ENCODE data around the gene GPR137.
"Not testable (repeated sequence)": the region's sequence is repeated elsewhere in the genome, so short reads cannot be mapped to it uniquely, and the experiment has no call there.

The GPR137 gene

DNA sequence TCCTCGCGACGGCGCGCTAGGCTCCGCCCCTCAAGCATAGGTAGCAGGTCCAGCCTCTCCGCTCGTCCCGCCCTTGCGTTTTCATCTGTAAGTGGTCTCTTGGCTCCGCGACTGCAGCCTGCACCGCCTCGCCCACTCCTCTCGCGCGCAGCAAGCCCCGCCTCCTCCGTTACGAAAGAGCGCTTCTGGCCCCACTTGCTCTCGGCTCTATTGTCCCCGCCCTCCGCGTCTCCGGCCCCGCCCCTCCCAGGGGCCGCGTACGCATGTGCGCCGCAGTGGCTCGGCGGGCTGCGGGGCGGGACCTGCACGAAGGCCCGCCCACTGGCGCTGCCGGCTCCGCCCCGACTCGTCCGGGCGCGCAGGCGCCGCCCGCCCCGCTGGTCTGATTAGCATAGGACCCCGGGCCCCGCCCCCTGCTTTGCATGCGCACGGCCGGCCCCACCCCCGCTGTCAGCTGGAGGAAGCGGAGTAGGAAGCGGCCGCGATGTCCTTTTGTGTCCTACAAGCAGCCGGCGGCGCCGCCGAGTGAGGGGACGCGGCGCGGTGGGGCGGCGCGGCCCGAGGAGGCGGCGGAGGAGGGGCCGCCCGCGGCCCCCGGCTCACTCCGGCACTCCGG is 19.5 kb downstream of the GPR137 start, which contains the start of gene ESRRA:
Gene ESRRA, plus strand, starts transcription at position 450 of the 616 bp plus-strand sequence. CDS start 1,656 bp downstream, outside the sequence.
- peak; percentile 100 for DNase-seq

DNA sequence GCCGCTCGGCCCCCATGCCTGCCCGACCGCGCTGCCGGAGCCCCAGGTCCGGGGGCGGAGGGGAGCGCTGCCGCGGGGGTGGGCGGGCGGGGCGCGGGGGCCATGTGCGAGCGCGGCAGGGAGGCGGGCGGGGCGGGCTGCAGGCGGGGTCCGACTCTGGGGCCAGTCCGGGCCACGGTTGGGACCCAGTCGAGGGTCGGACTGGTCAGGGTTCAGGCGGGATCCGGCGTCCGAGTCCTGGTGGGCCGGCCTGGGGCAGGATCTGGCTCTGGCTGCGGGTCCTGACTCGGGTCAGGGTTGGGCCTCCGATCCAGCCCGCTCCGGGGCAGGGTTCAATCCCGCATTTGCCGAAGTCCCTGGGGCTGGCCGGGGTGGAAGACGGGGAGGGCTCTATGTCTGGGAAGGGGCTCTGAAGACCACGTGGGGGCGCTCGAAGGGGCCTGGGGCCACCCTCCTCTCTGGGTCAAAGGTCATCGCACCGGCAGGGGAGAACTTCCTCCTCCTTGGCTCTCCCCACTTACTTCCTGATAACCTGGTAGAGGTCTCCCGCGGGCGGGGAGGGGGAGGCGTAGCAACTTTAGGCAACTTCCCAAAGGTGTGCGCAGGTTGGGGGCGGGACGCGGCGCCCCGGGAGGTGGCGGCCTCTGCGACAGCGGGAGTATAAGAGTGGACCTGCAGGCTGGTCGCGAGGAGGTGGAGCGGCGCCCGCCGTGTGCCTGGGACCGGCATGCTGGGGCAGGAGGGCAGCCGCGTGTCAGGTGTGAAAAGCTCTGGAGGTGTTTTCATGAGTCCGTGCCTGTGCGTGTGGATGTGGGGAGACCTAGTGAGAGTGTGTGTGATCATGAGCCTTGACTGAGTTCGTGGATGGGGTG is 20.3 kb downstream of the GPR137 start:
- peak; percentile 64 for DNase-seq

DNA sequence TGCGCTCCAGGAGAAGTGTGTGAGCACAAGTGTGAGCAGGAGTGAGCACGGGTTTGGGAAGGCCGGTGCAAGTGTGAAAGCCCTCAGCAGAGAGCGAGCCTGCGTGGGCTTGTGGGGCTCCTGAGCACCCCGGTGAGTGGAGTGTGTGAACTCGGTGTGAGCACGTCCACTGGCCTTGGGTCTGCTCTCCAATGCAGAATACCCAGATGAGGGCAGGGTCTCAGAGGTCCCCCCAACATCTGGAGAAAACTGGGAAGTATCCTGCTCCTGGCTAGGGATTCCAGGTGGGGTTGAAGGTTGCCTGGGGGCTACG is 20.9 kb downstream of the GPR137 start:
- DNase-seq, result no peak

DNA sequence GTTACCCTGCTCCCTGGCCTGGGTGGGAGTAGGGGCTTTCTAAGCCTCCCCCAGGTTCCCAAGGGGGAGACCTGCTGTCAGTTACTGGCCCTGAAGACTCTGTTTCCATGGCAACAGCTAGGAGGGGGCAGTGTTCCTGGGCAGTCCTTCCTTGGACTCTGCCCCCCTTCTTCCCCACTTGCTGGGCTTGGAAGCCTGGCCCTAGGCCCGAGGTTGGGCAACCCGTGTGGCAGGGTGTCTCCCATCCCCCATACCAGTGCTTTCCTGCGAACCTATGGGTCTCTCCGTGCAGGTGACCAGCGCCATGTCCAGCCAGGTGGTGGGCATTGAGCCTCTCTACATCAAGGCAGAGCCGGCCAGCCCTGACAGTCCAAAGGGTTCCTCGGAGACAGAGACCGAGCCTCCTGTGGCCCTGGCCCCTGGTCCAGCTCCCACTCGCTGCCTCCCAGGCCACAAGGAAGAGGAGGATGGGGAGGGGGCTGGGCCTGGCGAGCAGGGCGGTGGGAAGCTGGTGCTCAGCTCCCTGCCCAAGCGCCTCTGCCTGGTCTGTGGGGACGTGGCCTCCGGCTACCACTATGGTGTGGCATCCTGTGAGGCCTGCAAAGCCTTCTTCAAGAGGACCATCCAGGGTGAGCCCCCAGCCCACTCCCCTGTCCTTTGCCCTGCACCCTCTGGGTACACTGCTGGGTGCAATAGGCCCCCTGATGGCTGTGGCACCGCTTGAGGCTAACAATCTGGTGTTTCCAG is 21.4 kb downstream of the GPR137 start:
- DNase-seq, result no peak

DNA sequence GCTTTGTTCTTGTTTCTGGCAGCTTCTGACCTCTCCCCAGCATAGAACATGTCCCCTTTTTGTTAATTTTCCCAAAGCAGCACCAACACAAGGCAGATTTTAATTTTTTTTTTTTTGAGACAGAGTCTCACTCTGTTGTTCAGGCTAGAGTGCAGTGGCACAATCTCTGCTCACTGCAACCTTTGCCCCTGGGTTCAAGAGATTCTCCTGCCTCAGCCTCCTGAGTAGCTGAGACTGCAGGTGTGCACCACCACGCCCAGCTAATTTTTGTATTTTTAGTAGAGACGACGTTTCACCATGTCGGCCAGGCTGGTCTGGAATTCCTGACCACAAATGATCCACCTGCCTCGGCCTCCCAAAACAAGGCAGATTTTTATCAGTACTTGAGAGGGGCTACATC is 22.1 kb downstream of the GPR137 start:
- not testable (repeated sequence) for DNase-seq

DNA sequence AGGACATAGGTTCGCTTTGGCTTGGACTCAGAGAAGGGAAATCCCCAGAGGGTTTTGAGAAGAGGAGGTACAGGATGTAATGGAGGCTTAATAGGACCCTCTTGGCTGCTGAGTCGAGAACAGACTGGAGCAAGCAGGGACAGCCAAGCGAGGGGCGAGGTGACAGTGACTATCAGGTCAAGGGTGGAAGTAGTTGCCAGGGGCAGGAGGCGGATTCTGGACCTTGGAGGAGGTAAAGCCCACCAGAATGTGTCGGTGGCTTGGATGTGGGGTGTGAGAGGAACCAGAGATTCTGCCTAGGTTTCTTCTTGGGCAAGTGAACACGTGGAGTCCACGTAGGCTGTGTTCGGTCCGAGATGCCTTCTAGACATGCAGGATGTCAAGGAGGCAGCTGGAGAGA is 27.3 kb downstream of the GPR137 start:
- no peak for DNase-seq

DNA sequence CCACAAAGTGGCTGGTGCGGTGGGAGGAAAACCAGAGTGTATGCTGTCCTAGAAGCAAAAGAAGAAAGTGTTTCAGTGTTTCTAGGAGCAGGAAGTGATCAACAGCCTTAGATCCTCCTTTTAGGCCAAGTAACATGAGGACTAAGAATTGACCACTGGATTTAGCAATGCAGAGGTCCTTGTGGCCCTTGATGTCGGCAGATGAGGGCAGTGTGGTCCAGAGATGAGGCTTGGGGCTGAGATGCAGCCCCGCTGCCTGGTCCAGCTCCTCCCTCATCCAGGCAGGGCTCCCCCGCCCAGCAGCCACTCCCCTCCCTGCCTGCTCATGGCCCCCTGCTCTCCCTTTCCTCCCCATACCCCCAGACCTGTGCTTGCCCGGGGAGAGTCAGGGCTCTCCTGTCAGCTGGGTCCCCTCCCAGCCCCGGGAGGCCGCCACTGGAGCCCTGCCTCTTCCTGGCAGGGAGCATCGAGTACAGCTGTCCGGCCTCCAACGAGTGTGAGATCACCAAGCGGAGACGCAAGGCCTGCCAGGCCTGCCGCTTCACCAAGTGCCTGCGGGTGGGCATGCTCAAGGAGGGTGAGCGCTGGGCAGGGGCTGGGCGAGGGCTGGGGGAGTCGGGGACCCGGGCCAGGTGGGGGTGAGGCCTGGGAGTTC is 28.0 kb downstream of the GPR137 start:
- DNase-seq, result no peak

DNA sequence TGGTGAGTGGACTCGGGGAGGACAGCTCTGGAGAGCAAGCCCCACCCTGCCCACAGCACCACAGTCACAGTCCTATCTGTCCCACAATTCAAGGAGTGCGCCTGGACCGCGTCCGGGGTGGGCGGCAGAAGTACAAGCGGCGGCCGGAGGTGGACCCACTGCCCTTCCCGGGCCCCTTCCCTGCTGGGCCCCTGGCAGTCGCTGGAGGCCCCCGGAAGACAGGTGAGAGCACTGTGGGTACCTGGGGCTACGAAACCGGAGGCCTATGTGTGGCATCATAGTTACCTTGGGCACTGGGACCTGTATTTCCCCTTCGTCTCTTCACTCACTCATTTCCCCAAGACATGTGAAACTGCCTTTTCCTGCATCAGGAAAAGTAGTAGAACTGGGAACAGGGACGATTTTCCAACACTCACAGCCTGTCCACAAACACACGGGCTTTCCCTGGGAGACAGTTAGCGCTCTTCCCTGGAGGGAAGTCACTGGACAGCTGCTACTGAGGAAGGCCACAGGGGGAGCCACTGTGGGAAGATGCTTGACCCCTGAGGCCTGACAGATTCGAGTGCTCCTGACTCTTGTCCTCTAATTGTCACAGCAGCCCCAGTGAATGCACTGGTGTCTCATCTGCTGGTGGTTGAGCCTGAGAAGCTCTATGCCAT is 28.6 kb downstream of the GPR137 start:
- no peak for DNase-seq

DNA sequence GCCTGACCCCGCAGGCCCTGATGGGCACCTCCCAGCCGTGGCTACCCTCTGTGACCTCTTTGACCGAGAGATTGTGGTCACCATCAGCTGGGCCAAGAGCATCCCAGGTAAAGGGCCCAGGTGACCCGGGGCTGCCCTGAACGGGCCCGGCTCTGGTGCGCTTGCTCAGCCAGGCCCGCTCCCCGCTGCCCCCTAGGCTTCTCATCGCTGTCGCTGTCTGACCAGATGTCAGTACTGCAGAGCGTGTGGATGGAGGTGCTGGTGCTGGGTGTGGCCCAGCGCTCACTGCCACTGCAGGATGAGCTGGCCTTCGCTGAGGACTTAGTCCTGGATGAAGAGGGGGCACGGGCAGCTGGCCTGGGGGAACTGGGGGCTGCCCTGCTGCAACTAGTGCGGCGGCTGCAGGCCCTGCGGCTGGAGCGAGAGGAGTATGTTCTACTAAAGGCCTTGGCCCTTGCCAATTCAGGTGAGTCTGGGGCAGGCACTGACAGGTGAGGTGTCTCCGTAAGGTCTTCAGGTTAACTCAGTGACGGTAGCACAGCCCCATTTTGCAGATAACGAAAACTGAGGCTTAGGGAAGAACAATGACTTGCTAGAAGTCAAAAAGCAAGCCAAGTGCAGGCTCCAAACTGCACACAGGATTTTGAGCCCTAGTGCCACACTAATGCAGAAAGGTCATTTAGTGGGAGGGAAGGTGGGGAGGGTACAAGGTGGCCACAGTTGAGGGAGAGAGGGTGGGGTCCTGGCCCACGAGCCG is 29.3 kb downstream of the GPR137 start:
- DNase-seq, result no peak

DNA sequence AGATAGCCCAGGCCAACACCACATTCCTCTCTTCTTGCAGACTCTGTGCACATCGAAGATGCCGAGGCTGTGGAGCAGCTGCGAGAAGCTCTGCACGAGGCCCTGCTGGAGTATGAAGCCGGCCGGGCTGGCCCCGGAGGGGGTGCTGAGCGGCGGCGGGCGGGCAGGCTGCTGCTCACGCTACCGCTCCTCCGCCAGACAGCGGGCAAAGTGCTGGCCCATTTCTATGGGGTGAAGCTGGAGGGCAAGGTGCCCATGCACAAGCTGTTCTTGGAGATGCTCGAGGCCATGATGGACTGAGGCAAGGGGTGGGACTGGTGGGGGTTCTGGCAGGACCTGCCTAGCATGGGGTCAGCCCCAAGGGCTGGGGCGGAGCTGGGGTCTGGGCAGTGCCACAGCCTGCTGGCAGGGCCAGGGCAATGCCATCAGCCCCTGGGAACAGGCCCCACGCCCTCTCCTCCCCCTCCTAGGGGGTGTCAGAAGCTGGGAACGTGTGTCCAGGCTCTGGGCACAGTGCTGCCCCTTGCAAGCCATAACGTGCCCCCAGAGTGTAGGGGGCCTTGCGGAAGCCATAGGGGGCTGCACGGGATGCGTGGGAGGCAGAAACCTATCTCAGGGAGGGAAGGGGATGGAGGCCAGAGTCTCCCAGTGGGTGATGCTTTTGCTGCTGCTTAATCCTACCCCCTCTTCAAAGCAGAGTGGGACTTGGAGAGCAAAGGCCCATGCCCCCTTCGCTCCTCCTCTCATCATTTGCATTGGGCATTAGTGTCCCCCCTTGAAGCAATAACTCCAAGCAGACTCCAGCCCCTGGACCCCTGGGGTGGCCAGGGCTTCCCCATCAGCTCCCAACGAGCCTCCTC is 30.2 kb downstream of the GPR137 start:
- not testable (repeated sequence) for DNase-seq

DNA sequence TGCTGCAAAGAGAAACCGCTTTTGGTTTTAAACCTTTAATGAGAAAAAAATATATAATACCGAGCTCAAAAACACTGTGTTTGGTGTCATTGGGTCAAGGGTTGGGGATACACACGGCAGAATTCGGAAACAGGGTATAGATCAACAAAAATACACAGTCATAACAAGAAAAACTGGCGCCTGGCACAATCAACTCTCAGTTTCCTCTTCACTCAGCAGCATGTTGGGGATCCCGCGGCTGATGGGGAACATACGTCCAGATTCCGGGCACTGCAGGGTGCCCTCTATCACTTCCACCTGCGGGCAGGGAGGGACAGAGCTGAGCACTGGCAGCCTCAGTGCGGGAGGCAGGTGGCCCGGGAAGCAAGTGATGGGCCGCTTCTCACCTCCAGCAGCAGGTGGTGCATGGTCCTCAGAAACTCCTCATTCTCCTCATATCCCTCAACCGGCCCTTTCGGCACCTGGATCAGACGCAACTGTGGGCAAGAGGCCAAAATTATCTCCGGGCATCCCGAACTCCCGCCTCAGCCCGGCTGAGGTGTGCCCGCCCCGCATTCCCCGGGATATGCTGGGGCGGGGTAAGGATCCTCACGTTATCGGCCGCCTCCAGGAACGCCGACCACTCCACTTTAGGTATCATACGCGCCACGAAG is 31.1 kb downstream of the GPR137 start:
- DNase-seq, result no peak

DNA sequence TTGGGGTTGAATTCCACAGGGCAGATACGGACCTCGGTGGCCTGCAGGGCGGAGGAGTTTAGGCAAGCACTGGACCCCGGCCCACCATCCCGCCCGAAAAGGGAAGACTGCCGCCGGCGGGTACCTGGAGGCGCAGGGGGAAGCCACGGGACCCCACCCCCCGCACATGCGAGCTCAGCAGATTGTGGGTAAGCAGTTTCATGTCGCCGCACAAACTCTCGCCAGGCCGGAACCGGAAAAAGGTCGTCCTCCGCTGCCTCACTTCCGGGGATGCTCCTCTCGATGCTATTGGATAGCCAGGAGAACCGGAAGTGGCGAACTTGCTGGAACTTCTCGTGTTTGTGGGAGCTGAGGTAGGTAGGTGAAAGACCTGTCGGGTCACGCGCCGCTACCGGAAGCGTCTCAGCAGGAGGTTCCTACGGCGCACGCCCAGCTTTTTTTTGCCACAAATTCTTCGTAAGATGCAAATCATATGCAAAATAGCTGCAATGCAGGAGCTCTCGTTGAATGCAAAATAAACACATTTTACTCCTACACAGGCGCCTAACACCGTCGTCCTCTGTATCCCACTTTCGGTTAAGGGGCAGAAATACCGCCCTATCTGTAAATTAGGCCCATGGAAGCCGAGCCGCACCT is 31.8 kb downstream of the GPR137 start, which contains the start of gene TRMT112:
Gene TRMT112, minus strand, starts transcription at position 235 of the 636 bp plus-strand sequence. Its CDS starts 33 bp downstream, at position 202.
- DNase-seq, result peak; percentile 97

DNA sequence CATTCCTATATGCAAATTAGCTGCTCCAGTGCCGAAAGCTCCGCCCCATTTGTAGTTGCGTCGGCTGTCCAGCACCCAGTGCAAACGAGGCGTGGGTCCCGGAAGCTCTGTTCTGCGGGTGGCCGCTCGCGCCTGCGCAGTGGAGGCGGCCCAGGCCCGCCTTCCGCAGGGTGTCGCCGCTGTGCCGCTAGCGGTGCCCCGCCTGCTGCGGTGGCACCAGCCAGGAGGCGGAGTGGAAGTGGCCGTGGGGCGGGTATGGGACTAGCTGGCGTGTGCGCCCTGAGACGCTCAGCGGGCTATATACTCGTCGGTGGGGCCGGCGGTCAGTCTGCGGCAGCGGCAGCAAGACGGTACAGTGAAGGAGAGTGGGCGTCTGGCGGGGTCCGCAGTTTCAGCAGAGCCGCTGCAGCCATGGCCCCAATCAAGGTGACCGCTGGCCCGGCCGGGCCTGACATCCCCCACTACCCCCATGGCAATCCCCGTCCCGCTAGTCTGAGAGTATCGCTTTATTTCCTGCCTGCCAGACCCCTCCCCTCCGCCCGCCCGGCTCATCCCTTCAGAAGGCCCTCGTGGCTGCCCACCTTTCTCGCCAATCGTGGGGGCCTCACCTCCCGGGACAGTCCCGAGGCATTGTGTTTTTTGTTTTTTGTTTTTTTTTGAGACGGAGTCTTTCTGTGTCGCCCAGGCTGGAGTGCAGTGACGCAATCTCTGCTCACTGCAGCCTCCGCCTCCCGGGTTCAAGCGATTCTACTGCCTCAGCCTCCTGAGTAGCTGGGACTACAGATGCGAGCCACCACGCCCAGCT is 32.5 kb downstream of the GPR137 start, which contains the start of gene PRDX5:
Gene PRDX5, plus strand, starts transcription at position 161 of the 805 bp plus-strand sequence. Its CDS starts 95 bp downstream, at position 256.
- DNase-seq, result peak; percentile 99

DNA sequence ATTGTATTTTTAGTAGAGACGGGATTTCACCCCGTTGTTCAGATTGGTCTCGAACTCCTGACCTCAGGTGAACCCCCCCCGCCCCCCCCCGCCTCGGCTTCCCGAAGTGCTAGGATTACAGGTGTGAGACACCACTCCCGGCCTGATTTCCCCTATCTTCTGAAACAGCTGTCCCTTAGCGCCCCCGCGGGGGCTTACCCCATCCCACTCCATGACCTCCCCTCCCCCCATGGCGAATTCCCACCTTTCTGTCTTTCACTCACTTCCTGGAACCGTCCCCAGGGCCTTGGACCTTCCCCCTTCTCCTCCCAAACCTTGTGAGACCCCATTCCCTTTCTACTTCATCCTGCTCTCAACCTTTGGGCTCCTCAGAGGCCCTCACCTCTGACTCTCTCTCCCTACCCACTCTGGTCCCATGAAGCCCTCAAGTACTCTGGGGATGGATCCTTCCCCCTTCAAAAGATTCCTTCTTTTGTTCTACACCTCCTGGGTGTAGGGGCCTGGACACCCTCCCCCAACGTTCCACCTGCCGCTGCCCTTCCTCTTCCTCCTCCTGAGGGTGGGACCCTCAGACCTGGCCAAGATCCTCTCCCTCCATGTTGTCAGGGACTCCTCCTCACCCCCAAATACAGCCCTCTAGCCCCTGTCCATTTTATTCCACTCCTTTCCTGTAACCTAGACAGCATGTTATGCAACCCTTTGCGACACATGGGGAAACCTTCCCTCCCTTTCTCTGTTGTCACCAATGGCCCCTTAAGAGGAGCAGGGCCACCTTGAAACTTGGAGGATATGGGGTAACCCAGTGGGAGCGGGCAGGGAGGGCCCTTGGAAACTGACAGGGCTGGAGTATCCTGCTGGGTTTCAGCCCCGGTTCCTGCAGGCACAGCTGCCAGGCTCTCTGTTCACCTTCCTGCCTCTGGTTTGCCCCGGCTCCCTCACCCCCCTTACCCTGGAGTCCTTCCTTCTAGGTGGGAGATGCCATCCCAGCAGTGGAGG is 33.4 kb downstream of the GPR137 start:
- peak; percentile 29 for DNase-seq

DNA sequence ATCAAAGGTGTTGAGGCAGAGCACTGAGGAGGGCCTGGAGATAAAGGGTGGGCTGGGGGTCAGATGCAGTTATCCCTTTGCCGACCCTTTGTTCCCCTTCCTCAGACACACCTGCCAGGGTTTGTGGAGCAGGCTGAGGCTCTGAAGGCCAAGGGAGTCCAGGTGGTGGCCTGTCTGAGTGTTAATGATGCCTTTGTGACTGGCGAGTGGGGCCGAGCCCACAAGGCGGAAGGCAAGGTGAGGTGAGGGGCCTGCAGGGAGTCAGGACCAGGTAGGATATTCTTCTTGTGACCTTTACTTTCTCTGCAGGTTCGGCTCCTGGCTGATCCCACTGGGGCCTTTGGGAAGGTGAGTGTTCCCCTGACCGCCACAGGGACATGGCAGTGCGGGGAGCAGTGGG is 34.9 kb downstream of the GPR137 start:
- DNase-seq, result no peak

DNA sequence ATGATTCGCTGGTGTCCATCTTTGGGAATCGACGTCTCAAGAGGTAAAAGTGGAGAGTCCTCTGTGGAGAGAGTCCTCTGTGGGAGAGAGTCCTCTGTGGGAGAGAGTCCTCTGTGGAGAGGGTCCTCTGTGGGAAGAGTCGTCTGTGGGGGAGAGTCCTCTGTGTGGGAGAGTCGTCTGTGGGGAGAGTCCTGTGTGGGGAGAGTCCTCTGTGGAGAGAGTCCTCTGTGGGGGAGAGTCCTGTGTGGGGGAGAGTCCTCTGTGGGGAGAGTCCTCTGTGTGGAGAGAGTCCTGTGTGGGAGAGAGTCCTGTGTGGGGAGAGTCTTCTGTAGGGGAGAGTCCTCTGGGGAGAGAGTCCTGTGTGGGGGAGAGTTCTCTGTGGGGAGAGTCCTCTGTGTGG is 35.4 kb downstream of the GPR137 start:
- DNase-seq, result no peak

DNA sequence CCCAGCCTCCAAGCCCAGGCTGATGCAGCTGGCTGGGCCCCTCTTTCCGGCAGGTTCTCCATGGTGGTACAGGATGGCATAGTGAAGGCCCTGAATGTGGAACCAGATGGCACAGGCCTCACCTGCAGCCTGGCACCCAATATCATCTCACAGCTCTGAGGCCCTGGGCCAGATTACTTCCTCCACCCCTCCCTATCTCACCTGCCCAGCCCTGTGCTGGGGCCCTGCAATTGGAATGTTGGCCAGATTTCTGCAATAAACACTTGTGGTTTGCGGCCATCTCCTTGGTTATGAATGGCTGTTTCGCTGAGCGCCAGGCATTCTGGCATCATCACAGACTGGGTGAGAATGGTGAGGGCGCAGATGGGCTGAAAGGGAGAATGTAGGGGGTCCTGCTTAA is 35.9 kb downstream of the GPR137 start:
- no peak for DNase-seq

All from suppressor macrophage treated with lipopolysaccharide for 4 hours (primary cell).